A673 (cell line): ENCODE results near the gene AHRR. TPM values are rescaled to one million over a fixed set of nuclear protein-coding genes. Genes with fewer than 3 reads are reported as not detected.
"Not testable (repeated sequence)": the region's sequence is repeated elsewhere in the genome, so short reads cannot be mapped to it uniquely, and the experiment has no call there.

Experiments
- BruUV-seq: library from RNA; stranded (reverse); fragments of 400-500 nt; replicated peaks from 2 replicates; lab custom pipeline; 2021; lab: Mats Ljungman, UMichigan
- CTCF ChIA-PET: fragments of 300-600 bp; sonication (Branson Sonifier 250); formaldehyde crosslinking; loops from one replicate; lab custom pipeline; 2022; ENCODE audit warnings: antibody characterized with exemption; lab: Charles Lee
- POLR2A ChIA-PET: fragments of 300-600 bp; sonication (Branson Sonifier 250); formaldehyde crosslinking; loops from one replicate; lab custom pipeline; 2022; ENCODE audit warnings: antibody characterized with exemption; ENCODE audit not compliant: low non-redundant PET; lab: Charles Lee
- DNase-seq: peaks from one replicate; pipeline ENCODE4 v3.0.0-alpha.2; 2015; ENCODE audit warnings: low spot score
- H3K27ac ChIP-seq: fragments of 200-600 bp; sonication (generic); 2 replicates; pipeline ENCODE4 v1.5.1; 2016; ENCODE audit warnings: mixed run types, low read depth, mild to moderate bottlenecking, mixed read lengths, antibody characterized with exemption, low read length; ENCODE audit not compliant: poor library complexity, severe bottlenecking
- H3K27me3 ChIP-seq: fragments of 200-600 bp; sonication (generic); replicated peaks from 2 replicates; pipeline ENCODE4 v1.6.1; 2017; ENCODE audit warnings: mixed run types, low read depth, mild to moderate bottlenecking, mixed read lengths, antibody characterized with exemption, low read length; ENCODE audit not compliant: insufficient read depth, poor library complexity
- H3K36me3 ChIP-seq: fragments of 200-600 bp; sonication (generic); 2 replicates; pipeline ENCODE4 v1.6.1; 2016; ENCODE audit warnings: mixed run types, mild to moderate bottlenecking, mixed read lengths, antibody characterized with exemption, low read length; ENCODE audit not compliant: insufficient read depth, poor library complexity, severe bottlenecking
- H3K4me1 ChIP-seq: fragments of 200-600 bp; sonication (generic); 2 replicates; pipeline ENCODE4 v1.6.1; 2017; ENCODE audit warnings: mixed run types, mild to moderate bottlenecking, mixed read lengths, antibody characterized with exemption, low read length; ENCODE audit not compliant: insufficient read depth, poor library complexity, severe bottlenecking
- H3K4me3 ChIP-seq: fragments of 200-600 bp; sonication (generic); 2 replicates; pipeline ENCODE4 v1.5.1; 2016; ENCODE audit warnings: low read depth, mixed run types, mild to moderate bottlenecking, mixed read lengths, low read length; ENCODE audit not compliant: poor library complexity, severe bottlenecking
- H3K9me3 ChIP-seq: fragments of 200-600 bp; sonication (generic); 2 replicates; pipeline ENCODE4 v1.6.1; 2016; ENCODE audit warnings: mixed run types, low read depth, mild to moderate bottlenecking, mixed read lengths, antibody characterized with exemption, low read length; ENCODE audit not compliant: poor library complexity, severe bottlenecking
- EZH2 ChIP-seq: fragments of 200-600 bp; sonication (generic); IDR thresholded peaks from 2 replicates; pipeline ENCODE4 v1.6.1; 2017; ENCODE audit warnings: borderline replicate concordance, low read depth, mild to moderate bottlenecking, mixed read lengths, antibody characterized with exemption, low read length; ENCODE audit not compliant: poor library complexity, severe bottlenecking
- intact Hi-C: fragments of 100-400 bp; cut with micrococcal nuclease; formaldehyde crosslinking; loops from one replicate; pipeline ENCODE4 v1.10.0; 2022; ENCODE audit not compliant: unreplicated experiment
- total RNA-seq: library from RNA; stranded (reverse); gene quantifications from 2 replicates; pipeline ENCODE4 v1.2.3, GENCODE V29; 2021
- TF ChIP-seq, protein P1 (sequence below): fragments of 300-800, 200-600 bp; sonication (generic); conservative IDR thresholded peaks from 2 replicates; pipeline ENCODE4 v1.5.1; 2017; ENCODE audit warnings: low read depth, mild to moderate bottlenecking, antibody characterized with exemption, low read length, moderate library complexity, mixed read lengths

Gene AHRR
- total RNA-seq, 1 experiment from 2014 or later = 2.2 TPM

DNA sequence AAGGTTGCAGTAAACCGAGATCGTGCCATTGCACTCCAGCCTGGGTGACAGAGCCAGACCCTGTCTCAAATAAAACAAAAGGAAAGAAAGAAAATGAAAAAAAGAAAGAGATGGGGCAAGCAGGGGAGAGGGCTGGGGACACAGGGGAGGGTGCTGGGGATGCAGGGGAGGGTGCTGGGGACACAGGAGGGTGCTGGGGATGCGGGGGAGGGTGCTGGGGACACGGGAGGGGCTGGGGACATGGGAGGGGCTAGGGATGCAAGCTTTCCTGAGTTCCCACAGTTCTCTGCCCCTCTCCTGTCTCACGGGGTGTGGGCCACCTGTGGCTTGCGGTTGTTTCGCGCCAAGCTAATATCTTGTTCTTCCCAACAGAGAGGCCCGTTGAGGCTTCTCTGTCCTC, 42.9 kb upstream of the AHRR start:
- H3K9me3 ChIP-seq = no peaks in the 10 kb centered on the region
- TF ChIP-seq, protein P1, sequence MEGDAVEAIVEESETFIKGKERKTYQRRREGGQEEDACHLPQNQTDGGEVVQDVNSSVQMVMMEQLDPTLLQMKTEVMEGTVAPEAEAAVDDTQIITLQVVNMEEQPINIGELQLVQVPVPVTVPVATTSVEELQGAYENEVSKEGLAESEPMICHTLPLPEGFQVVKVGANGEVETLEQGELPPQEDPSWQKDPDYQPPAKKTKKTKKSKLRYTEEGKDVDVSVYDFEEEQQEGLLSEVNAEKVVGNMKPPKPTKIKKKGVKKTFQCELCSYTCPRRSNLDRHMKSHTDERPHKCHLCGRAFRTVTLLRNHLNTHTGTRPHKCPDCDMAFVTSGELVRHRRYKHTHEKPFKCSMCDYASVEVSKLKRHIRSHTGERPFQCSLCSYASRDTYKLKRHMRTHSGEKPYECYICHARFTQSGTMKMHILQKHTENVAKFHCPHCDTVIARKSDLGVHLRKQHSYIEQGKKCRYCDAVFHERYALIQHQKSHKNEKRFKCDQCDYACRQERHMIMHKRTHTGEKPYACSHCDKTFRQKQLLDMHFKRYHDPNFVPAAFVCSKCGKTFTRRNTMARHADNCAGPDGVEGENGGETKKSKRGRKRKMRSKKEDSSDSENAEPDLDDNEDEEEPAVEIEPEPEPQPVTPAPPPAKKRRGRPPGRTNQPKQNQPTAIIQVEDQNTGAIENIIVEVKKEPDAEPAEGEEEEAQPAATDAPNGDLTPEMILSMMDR = no peak
- no peak for TF ChIP-seq EZH2
- intact Hi-C loops = no loop called here
- H3K27me3 ChIP-seq = no peaks in the 10 kb centered on the region
- DNase-seq = no peak
- H3K4me3 ChIP-seq = no peak overlapping the region
- no peak overlapping the region for H3K27ac ChIP-seq
- CTCF ChIA-PET = no interaction called here
- H3K4me1 ChIP-seq = no peaks in the 10 kb centered on the region
- POLR2A ChIA-PET = no interaction called here
- BruUV-seq = no TSS peak
- peaks cover 26% of the 10 kb centered on the region for H3K36me3 ChIP-seq

DNA sequence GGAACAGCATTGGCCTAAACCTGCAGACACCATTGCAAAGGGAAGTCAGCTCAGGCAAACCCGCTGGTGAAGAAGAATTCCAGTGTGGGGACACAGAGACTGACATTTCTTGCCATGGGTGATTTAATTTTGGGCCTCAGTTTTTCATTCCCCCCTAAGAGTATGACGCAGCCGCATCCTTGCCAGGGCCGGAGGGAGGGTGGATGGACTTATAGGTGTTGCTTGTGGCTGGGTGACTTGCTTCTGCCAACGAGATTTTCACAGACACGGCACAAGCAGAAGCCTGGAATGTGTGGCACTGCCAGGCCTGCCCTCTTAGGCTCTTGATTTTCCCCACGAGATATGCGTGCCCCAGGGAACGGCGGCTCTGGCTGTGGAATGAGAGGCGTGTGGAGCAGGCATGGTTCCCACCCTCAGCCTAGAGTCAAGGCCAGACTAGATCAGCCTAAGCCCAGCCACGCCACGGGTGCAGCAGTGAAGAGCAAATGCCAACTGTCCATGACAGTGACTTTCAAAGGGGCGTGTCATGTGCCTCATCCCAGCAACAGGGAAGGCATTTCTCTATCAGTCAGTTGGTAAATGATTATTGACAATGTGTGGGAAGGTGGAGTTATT, 42.4 kb upstream of the AHRR start:
- POLR2A ChIA-PET = not testable (repeated sequence)

DNA sequence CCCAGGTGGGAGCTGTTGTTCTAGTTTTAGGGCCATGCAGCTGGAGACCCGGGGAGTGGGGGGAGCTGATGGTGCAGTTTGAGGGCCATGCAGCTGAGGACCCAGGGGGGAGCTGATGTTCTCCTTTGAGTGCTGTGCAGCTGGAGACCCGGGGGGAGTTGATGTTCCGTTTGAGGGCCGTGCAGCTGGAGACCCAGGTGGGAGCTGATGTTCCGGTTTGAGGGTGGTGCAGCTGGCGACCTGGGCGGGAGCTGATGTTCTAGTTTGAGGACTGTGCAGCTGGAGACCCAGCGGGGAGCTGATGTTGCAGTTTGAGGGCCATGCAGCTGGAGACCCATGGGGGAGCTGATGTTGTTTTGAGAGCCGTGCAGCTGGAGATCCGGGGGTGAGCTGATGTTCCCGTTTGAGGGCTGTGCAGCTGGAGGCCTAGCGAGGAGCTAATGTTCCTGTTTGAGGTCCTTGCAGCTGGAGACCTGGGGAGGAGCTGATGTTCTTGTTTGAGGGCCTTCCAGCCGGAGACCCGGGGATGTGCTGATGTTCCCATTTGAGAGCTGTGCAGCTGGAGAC, 35.4 kb upstream of the AHRR start:
- no peak for DNase-seq
- no peaks in the 10 kb centered on the region for H3K4me1 ChIP-seq
- no peaks in the 10 kb centered on the region for H3K9me3 ChIP-seq
- ChIA-PET POLR2A (interaction anchor here (0.6 kb wide), 1 partner anchor 15 kb away, joined by 3 read pairs; no protein-coding TSS in a partner anchor), CTCF (no interaction called here)
- peaks cover 7% of the 10 kb centered on the region for H3K36me3 ChIP-seq
- H3K4me3 ChIP-seq = no peak overlapping the region
- no peaks in the 10 kb centered on the region for H3K27me3 ChIP-seq
- intact Hi-C loops = no loop called here
- no TSS peak for BruUV-seq
- H3K27ac ChIP-seq = no peak overlapping the region
- no peak for TF ChIP-seq EZH2
- TF ChIP-seq, protein P1 = no peak

More for the DNA sequence above, 42.4 kb upstream of the AHRR start:
- H3K27ac ChIP-seq, H3K4me1 ChIP-seq, BruUV-seq, intact Hi-C loops, H3K4me3 ChIP-seq, H3K27me3 ChIP-seq, DNase-seq, H3K9me3 ChIP-seq, CTCF ChIA-PET: not testable (repeated sequence)
- peaks cover 23% of the 10 kb centered on the region for H3K36me3 ChIP-seq

DNA sequence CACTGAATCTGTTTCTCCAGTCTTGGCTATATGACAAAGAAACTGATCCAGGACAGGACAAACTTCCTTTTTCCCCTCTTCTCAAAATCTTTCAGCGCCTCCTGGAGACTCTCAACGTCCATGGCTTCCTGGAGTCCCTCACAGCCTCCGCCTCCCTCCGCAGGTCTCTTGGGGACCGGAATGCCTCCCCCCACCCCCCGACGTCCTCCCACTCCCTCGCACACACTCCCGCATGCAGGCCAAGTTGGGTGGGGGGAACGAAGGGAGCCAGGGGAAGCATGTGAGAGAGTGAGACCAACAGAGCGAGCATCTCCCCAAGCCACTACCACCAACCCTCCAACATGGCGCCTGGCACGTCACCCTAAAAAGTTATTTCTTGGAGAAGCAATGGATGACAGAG, 31.3 kb upstream of the AHRR start:
- H3K9me3 ChIP-seq, H3K4me3 ChIP-seq, H3K36me3 ChIP-seq, POLR2A ChIA-PET, H3K27ac ChIP-seq, BruUV-seq, DNase-seq, H3K4me1 ChIP-seq, H3K27me3 ChIP-seq, CTCF ChIA-PET, intact Hi-C loops: not testable (repeated sequence)

DNA sequence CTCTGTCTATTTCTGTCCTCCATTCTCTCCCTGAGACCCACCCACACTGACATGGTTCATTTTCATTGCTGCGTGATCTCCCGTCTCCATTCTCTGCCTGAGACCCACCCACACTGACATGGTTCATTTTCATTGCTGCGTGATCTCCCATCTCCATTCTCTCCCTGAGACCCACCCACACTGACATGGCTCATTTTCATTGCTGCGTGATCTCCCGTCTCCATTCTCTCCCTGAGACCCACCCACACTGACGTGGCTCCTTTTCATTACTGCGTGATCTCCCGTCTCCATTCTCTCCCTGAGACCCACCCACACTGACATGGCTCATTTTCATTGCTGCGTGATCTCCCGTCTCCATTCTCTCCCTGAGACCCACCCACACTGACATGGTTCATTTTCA, 30.2 kb upstream of the AHRR start:
- H3K4me3 ChIP-seq, H3K27ac ChIP-seq, POLR2A ChIA-PET, H3K9me3 ChIP-seq, intact Hi-C loops, H3K36me3 ChIP-seq, DNase-seq, H3K4me1 ChIP-seq, CTCF ChIA-PET, H3K27me3 ChIP-seq, BruUV-seq: not testable (repeated sequence)

DNA sequence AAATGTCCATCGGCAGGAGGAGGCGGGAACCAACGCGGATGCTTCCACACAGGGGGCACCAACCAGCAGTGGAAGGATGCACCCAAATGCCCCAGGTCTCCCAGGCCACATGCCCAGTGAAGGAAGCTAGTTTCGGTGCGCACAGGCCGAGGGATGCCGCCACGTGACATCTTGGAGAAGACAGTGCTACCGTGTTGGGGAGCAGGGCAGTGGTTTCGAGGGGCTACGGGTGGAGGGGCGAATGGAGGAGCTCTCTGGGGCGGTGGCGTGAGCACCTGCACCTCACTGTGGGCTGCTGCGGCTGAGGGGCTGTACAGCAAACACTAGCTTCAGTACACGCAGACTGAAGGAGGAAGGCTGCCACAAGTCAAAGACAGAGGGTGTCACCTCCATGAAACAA, 26.7 kb upstream of the AHRR start:
- H3K27me3 ChIP-seq, DNase-seq, POLR2A ChIA-PET, H3K9me3 ChIP-seq, intact Hi-C loops, H3K36me3 ChIP-seq, H3K4me3 ChIP-seq, BruUV-seq, H3K27ac ChIP-seq, CTCF ChIA-PET: not testable (repeated sequence)
- peaks cover 11% of the 10 kb centered on the region for H3K4me1 ChIP-seq
